HG03175 (cell line): Measurements from ENCODE around the gene EML4.
"Not testable (repeated sequence)": the region's sequence is repeated elsewhere in the genome, so short reads cannot be mapped to it uniquely, and the experiment has no call there.

Source experiments
- ATAC-seq: cut with Tn5 transposase; IDR thresholded peaks from one replicate; pipeline ENCODE4 v1.9.1; 2021; ENCODE audit warnings: mild to moderate bottlenecking, moderate library complexity; ENCODE audit not compliant: unreplicated experiment

The EML4 gene

DNA sequence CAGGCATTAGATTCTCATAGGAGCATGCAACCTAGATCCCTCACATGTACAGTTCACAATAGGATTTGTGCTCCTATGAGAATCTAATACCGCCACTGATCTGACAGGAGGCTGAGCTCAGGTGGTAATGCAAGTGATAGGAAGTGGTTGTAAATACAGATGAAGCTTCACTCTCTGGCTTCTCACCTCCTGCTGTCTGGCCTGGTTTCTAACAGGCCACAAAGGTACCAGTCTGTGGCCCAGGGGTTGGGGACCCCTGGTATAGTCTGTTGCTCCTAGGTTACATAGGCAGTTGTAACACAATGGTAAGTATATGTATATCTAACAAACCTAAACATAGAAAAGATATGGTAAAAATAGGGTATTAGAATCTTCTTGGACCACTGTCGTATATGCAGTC lies 81.8 kb downstream of the EML4 start:
- no peak for ATAC-seq

DNA sequence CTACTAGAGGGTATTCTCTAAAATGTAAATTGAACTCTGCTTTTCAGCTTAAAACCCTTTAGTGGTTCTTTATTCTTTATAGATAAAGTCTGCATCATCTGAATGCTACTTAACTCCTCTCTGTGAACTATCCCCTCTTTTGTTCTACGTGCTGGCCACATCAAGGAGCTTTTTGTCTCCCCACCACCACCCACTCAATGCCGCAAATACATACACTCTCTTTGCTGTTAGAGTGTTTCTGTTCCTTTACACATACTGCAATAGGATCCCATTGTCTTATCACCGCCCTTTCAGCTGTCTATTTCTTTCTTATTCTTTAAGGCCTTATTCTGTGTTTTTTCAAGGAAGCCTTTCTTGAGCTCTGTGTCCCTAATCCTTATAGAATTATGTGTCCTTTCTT lies 83.3 kb downstream of the EML4 start:
- ATAC-seq: no peak

DNA sequence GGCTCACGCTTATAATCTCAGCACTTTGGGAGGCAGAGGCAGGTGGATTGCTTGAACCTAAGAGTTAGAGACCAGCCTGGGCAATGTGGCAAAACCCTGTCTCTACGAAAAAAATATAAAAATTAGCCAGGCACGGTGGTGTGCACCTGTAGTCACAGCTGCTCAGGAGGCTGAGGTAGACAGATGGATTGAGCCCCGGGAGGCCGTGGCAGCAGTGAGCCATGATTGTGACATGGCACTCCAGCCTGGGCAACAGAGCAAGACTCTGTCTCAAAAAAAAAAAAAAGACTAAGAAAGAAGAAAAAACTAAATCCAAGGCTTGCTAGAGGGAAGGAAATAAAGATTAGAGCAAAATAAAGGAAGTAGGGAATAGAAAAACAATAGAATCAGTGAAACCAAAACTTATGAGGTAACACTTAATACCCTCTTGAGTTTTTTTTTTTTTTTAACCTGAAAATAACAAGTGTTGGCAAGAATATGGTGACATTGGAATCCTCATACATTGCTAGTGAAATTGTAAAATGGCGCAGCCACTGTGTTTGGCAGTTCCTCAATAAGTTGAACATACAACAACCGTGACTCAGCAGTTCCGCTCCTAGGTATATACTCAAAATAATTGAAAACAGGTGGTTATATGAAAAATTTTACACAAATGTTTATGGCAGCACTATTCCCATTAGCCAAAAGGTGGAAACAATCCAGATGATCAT lies 85.2 kb downstream of the EML4 start:
- ATAC-seq: no peak

DNA sequence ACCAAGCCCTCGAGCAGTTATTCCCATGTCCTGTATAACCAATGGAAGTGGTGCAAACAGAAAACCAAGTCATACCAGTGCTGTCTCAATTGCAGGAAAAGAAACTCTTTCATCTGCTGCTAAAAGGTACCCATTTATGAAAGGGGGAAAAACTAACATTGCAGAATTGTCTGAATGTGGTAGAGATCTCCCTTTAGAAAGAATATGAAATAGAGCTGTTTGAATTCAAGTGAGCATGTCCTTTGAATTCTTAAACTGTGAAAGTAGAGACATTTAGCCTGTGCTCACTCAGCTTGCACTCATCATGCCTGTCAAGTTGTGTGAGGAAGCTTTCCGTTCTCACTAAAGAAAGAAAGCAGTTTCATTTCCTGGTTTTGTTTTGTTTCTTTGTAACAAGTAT lies 87.4 kb downstream of the EML4 start:
- ATAC-seq: peak; percentile 94

GRCh38 chr2:42261518-42262195 lies 92.5 kb downstream of the EML4 start:
- ATAC-seq: no peak

- no peak for ATAC-seq
Measured at GRCh38 chr2:42266236-42266635, 97.1 kb downstream of the EML4 start.

GRCh38 chr2:42267530-42267929 lies 98.4 kb downstream of the EML4 start:
- ATAC-seq: no peak

GRCh38 chr2:42268528-42269151 lies 99.5 kb downstream of the EML4 start:
- ATAC-seq: no peak

DNA sequence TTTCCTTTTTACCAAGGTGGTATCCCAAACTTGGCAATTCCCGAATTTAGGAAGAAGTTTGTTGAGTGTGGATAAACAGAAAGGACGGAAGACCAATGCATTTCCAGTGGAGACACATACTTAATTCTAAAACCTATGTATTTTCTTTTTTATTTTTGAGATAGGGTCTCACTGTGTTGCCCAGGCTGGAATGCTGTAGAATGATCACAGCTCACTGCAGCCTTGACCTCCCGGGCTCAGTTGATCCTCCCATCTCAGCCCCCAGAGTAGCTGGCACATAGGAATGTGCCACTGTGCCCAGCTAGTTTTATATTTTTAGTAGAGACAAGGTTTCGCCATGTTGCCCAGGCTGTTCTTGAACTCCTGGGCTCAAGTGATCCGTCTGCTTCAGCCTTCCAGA lies 101.6 kb downstream of the EML4 start:
- no peak for ATAC-seq

DNA sequence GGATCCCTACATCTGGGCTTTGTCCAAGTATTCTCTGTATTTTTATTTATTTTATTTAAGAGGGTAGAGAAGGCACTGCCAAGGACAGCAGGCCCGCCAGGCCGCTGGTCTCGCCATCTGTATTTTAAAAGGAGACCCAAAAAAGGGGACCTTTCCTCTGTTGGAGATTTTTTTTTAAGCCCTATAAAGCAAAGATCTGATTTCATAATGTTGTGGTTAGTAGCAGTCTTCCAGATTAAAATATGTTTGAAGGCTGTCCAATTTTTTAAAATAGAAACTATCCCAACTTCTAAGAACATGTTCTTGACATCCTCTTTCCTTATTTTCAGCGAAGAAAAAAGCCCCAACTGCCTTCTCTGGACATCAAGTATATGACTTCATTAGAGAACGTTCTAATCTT lies 102.1 kb downstream of the EML4 start:
- not testable (repeated sequence) for ATAC-seq

- ATAC-seq: no peak
Measured at GRCh38 chr2:42274863-42275262, 105.7 kb downstream of the EML4 start.

DNA sequence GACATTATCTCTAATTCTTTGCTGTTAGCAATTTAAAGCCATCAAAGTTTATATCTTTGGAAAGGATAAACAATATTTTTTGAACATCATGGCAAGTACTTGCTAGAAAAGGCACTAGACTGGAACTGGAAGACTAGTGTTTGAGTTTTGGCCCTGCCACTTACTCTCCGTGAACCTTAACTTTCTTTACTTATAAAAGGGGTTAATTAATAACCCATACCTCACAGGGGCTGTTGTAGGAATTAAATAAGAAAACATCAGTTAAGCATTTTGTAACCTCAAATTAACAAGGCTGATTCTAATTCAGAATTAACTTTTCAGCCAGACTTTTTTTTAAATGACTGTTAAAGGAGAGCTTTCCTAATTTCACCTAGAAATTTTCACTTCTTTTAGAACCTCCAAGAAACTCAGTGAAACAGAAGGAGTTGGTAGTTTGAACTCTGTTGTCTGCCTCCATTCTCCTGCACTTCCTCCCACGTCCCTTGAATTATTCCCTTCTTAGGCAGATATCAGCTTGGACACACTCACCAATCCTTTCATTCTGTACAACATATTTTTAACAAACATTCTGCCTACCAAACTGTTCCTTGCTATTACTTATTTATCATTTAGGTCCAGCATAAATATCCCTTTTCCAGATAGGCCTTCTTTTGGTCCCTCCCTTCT lies 112.4 kb downstream of the EML4 start:
- no peak for ATAC-seq

GRCh38 chr2:42284019-42284418 lies 114.9 kb downstream of the EML4 start:
- no peak for ATAC-seq

DNA sequence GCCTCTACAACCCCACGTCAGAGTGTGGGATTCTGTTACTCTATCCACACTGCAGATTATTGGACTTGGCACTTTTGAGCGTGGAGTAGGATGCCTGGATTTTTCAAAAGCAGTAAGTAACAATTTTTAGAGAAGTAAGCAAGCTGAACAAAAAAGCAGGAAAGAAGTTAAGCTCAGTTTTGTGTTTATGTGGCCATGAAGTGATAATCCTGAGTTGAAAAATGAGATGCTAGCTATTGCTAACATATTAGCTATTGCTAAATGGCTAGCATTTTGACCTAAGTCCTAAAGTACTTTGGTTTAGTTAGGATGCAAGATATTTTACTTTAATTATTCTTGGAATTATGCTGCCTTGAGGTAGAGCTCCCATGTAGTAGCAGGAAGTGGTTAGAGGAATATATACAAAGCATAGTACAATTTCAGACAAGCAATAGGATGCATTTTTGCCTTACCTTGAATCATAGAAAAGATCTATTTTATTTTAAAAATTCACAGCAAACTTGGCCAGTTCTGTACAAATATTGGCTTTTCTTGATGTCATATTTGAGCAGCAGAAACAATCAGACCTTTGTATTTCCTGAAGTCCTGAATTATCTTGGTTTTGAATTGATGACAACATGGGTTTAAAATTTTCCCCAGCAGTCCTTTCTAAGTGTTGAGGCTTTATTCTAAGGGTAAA lies 117.3 kb downstream of the EML4 start:
- ATAC-seq: no peak

DNA sequence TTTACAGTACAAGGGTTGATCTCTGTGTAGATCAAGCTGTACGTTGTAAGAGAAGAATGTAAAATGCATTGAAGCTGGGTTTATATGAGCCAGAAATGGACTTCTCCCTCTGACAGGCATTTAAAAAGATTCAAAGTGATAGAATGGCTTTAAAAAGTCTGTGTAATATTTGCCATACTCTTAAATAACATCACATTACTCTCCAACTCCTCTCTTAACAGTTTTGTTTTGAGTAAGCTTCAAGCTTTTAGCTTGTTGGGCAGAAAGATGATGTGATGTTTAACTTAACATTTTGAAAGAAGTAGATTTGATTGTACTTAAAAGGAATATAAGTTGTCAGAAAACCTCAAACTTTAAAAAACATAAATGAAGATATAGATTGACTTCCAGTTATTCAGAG lies 119.7 kb downstream of the EML4 start:
- ATAC-seq: no peak

DNA sequence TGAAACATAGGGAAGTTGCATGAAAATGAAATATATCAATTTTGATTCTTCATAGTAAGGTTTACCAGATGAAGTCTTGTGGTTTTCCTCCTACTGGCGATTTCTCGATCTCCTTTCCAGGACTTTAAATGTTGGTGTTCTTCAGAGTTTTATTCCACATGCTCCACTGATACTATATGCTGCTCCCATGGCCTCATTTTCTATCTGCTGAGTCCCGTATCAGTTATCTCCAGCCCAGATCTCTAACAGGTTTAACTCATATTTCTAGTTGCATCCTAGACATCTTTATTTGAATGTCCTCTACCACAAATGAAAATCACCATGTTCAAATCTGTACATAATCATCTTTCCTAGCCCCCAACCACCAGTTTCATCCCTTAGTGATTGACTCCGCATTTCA lies 120.1 kb downstream of the EML4 start:
- no peak for ATAC-seq

- ATAC-seq: no peak
Measured at GRCh38 chr2:42290005-42290404, 120.9 kb downstream of the EML4 start.

DNA sequence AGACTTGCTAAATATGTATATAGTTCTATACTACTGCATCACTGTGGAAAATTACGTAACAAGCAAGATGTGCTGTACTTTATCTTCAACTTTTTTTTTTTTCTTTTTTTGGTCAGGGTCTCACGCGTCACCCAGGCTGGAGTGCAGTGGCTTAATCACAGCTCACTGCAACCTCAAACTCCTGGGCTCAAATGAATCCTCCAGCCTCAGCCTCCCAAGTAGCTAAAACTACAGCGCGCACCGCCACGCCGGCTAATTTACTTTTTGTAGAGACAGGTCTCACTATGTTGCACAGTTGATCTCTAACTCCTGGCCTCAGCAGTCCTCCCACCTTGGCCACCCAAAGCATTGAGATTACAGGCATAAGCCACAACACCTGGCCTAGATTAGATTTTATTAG lies 123.9 kb downstream of the EML4 start:
- no peak for ATAC-seq

- peak; percentile 47 for ATAC-seq
Measured at GRCh38 chr2:42296226-42296625, 127.1 kb downstream of the EML4 start.

DNA sequence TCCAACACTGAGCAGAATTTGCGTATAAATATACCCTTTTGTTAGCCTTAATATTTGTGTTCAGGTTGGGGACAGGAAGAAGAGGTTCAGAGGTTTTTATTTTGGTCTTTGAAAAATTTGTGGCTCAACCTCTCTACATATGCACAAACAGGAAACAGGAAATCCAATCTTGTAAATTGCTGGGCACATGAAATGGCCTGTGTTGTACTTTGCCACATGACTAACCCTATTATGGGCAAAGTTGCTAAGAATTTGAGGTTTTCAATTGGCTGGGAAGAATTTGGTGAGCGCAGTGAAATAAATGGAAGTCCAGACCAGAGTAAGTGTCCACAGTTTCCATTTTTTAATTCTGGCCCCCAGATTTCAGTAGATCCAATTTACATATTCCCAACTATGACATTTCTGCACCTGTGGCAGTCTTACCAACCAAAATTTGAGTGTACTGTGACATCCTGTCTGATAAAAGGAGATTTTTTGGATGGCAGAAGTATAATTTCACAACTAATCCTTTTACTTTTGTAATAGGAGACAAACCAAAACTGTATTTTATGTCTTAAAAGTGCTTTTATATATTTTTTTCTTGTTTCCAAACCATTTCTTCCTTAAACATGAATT lies 128.3 kb downstream of the EML4 start:
- no peak for ATAC-seq

DNA sequence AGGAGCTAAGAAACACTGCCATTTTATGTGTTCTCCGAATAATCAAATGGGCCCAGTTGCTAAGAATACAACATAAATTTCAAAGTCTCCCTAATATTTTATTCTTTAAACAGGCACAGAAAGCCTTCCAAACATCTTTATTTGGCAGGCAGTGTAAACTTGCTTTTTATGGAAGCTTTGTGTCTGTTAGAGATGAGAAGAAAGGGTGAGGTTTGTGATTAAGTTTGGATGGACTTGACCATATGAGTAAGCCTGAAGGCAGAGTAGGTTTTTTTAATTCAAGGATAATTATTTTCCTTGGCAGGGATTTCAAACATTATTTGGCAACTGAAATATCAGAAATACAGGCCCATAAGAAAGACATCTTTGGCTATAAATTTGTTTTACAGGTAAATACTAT lies 129.0 kb downstream of the EML4 start:
- ATAC-seq: no peak
